GM12873 (cell line): ENCODE results near the gene SNRNP25.
A peak's percentile ranks its signal among the peaks of the same experiment; 100 is the strongest.

Source experiments
- CTCF ChIP-seq: IDR thresholded peaks from 2 replicates; pipeline ENCODE4 v1.5.1; 2012; ENCODE audit warnings: low read depth, mild to moderate bottlenecking, moderate library complexity, low read length, control low read depth; ENCODE audit not compliant: insufficient read depth; ENCODE audit errors: missing control alignments

Gene SNRNP25

GRCh38 chr16:64914-65255, 11.3 kb downstream of the SNRNP25 start:
- no peak for TF ChIP-seq CTCF

- TF ChIP-seq CTCF = peak; percentile 99
Measured at GRCh38 chr16:65745-66144, 12.1 kb downstream of the SNRNP25 start.

GRCh38 chr16:66309-67182, 12.9 kb downstream of the SNRNP25 start:
- TF ChIP-seq CTCF = no peak

GRCh38 chr16:67183-67791, 13.7 kb downstream of the SNRNP25 start:
- TF ChIP-seq CTCF = no peak

- TF ChIP-seq CTCF = no peak
Measured at GRCh38 chr16:67884-68789, 14.5 kb downstream of the SNRNP25 start.

- no peak for TF ChIP-seq CTCF
Measured at GRCh38 chr16:69181-69580, 15.6 kb downstream of the SNRNP25 start.

- TF ChIP-seq CTCF = no peak
Measured at GRCh38 chr16:71210-71539, 17.5 kb downstream of the SNRNP25 start.
